Transverse colon (tissue), 4 donors: ENCODE measurements around the gene PDE3B. TPM values are rescaled to one million over a fixed set of nuclear protein-coding genes. Genes with fewer than 3 reads are reported as not detected.
"Not testable (repeated sequence)": the region's sequence is repeated elsewhere in the genome, so short reads cannot be mapped to it uniquely, and the experiment has no call there.

Experiments used
- DNase-seq: peaks from one replicate; pipeline ENCODE4 v3.0.0-alpha.2; 2019
- H3K27ac ChIP-seq, 4 donors: fragments of 200-600 bp; sonication (generic); 2 replicates each; pipeline ENCODE4 v1.5.1; 2016 to 2018; ENCODE audit warnings: inconsistent platforms in 4 of 4
- H3K27me3 ChIP-seq: fragments of 200-600 bp; sonication (generic); 2 replicates; pipeline ENCODE4 v1.5.1; 2017; ENCODE audit warnings: inconsistent platforms
- H3K36me3 ChIP-seq, 4 donors: fragments of 200-600 bp; sonication (generic); 2 replicates each; pipeline ENCODE4 v1.5.1; 2017 to 2019; ENCODE audit warnings: inconsistent platforms in 4 of 4
- H3K4me1 ChIP-seq, 4 donors: fragments of 200-600 bp; sonication (generic); 2 replicates each; pipeline ENCODE4 v1.5.1; 2017 to 2020; ENCODE audit warnings: inconsistent platforms in 4 of 4
- H3K4me3 ChIP-seq, 4 donors: fragments of 200-600 bp; sonication (generic); 1 replicate in 1 of 4; 2 replicates in 3 of 4; pipeline versions ENCODE4 v1.5.1 to v1.6.1; 2017 to 2019; ENCODE audit warnings: inconsistent platforms in 4 of 4
- H3K9me3 ChIP-seq, 2 donors: fragments of 200-600 bp; sonication (generic); 2 replicates each; pipeline ENCODE4 v1.5.1; 2017 to 2019; ENCODE audit warnings: inconsistent platforms in 2 of 2
- EP300 ChIP-seq: sonication (generic); formaldehyde crosslinking; IDR thresholded peaks from one replicate; pipeline ENCODE4 v1.6.1; 2017; ENCODE audit warnings: antibody characterized with exemption, low read depth
- POLR2A ChIP-seq: fragments of 450-650 bp; IDR thresholded peaks from one replicate; pipeline ENCODE4 v1.6.1; 2016; ENCODE audit warnings: antibody characterized with exemption, mild to moderate bottlenecking, moderate library complexity
- POLR2AphosphoS5 ChIP-seq, 3 donors: sonication (generic); formaldehyde crosslinking; IDR thresholded peaks; one replicate each; pipeline ENCODE4 v1.6.1; 2016; ENCODE audit warnings: antibody characterized with exemption in 3 of 3
- WGBS, 2 donors: methylation state at CpG; one replicate each; pipeline ENCODE4 v1.1.5; 2018; ENCODE audit warnings: low coverage in 1 of 2; 5-methylcytosine and 5-hydroxymethylcytosine counted together
- in situ Hi-C, 4 donors: fragments of 200-750 bp; cut with MboI; loops; one replicate each; pipeline versions ENCODE4 v1.15.0 to v1.15.1; 2017; ENCODE audit warnings: low sequenced_read_pairs in 3 of 4, low pct_ligation_motif_present in 1 of 4, low pct_unique_long_range_greater_than_20kb in 1 of 4
- intact Hi-C: fragments of 100-400 bp; cut with DNase I; formaldehyde crosslinking; loops from one replicate; pipeline ENCODE4 v1.15.1; 2023; ENCODE audit warnings: low total_unique reads
- total RNA-seq, 4 donors: library from RNA; depleted of rRNA; stranded (reverse); fragments of >200 nt; gene quantifications; one replicate each; pipeline ENCODE4 v1.1.0, GENCODE V29; 2016
- TF ChIP-seq, protein P1 (sequence below), 5 experiments: fragments of 200-600 bp in 3 of 5; fragments of 450-650 bp in 2 of 5; sonication (generic) in 3 of 5; IDR thresholded peaks; 1 replicate in 2 of 5; 2 replicates in 3 of 5; pipeline ENCODE4 v1.5.1; 2016 to 2017; ENCODE audit warnings: antibody characterized with exemption in 5 of 5, inconsistent platforms in 3 of 5, mild to moderate bottlenecking in 2 of 5, moderate library complexity in 1 of 5

Gene PDE3B
- total RNA-seq, 4 donors from 2014 or later = 48.1 to 91.1 (median 66.1) TPM

DNA sequence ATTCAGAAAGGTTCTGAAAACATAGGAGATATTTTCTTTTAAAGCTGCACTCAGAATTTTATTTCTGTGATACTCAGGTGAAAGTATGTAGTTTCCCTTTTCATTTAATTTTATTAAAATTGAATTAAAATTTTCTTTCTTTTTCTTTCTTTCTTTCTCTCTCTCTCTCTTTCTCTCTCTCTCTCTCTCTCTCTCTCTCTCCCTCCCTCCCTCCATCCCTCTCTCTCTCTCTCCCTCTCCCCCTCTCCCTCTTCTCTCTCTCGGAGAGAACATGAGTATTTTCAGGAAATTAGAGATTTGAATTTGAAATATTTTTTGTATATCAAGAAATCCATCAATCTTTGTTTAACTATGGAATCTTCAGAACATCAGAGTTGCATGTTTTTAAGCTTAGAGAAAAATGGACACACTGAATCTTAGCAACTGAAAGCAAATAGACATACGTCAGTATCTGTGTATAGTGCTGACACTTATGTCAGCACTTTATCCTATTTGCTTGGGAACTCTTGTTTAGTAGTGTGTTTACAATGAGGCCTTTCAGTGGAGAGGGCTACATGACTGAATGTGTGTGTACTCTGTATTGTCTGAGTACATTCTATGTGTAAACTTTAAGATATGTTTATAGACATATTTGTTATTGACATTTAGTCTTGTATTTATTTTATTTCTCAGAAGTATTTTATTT, 44.5 kb downstream of the PDE3B start:
- Histone ChIP-seq H3K4me3 (no peak overlapping the region), H3K27me3 (no peaks in the 10 kb centered on the region), H3K36me3 (no peaks in the 10 kb centered on the region), H3K27ac (no peak overlapping the region), H3K9me3 (peaks cover 3 to 6% of the 10 kb centered on the region in 2 donors), H3K4me1 (no peaks in the 10 kb centered on the region)
- in situ Hi-C loops = no loop called here
- WGBS, 2 donors = 71 to 75% methylated on average over 2 of the region's 2 CpGs
- intact Hi-C loops = no loop called here
- DNase-seq = no peak
- TF ChIP-seq, protein P1, sequence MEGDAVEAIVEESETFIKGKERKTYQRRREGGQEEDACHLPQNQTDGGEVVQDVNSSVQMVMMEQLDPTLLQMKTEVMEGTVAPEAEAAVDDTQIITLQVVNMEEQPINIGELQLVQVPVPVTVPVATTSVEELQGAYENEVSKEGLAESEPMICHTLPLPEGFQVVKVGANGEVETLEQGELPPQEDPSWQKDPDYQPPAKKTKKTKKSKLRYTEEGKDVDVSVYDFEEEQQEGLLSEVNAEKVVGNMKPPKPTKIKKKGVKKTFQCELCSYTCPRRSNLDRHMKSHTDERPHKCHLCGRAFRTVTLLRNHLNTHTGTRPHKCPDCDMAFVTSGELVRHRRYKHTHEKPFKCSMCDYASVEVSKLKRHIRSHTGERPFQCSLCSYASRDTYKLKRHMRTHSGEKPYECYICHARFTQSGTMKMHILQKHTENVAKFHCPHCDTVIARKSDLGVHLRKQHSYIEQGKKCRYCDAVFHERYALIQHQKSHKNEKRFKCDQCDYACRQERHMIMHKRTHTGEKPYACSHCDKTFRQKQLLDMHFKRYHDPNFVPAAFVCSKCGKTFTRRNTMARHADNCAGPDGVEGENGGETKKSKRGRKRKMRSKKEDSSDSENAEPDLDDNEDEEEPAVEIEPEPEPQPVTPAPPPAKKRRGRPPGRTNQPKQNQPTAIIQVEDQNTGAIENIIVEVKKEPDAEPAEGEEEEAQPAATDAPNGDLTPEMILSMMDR (IDR thresholded peaks at IDR 0.05) = no peak
- TF ChIP-seq POLR2A = no peak

DNA sequence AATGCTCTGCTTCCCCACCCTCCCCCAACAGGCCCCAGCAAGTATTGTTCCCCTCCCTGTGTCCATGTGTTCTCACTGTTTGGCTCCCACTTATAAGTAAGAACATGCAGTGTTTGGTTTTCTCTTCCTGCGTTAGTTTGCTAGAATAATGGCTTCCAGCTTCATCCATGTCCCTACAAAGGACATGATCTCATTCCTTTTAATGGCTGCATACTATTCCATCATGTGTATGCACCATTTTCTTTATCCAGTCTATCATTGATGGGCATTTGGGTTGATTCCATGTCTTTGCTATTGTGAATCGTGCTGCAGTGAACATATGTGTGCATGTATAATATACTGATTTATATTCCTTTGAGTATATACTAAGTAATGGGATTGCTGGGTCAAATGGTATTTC, 52.1 kb downstream of the PDE3B start:
- Histone ChIP-seq H3K4me1 (peaks cover 0 to 33% (median 9%) of the 10 kb centered on the region in 4 donors), H3K9me3 (peaks cover 14 to 15% of the 10 kb centered on the region in 2 donors)
- H3K36me3 ChIP-seq, H3K27me3 ChIP-seq, in situ Hi-C loops, DNase-seq, H3K27ac ChIP-seq, intact Hi-C loops, H3K4me3 ChIP-seq: not testable (repeated sequence)
- 80 to 100% methylated on average over 1 to 2 of the region's 2 CpGs for WGBS, 2 donors

DNA sequence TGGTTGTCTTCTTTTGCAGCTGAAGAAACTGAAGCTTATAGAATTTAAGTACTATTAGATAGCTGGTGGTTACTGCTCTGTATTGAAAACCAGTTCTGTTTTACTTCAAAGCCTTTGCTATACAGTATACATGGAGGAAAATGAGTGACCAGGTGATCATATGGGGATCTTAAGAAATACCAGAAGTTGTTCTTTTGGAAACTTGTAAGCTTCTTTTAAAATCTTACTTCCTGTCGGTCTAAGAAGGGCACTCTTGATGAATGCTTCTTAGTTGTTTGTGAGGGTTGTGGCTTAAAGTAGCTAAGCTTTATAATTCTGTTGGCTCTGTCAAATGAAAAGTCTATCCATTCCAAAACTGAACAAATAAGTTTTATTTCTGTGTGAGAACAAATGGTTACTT, 55.2 kb downstream of the PDE3B start:
- H3K4me3 ChIP-seq = no peak overlapping the region
- no peak for DNase-seq
- H3K4me1 ChIP-seq = peaks cover 0 to 43% (median 9%) of the 10 kb centered on the region in 4 donors
- H3K36me3 ChIP-seq = no peaks in the 10 kb centered on the region
- H3K27me3 ChIP-seq = no peaks in the 10 kb centered on the region
- in situ Hi-C loops = no loop called here
- WGBS, 2 donors = 57 to 60% methylated on average over 1 of the region's 1 CpG
- TF ChIP-seq POLR2A (no peak), POLR2AphosphoS5 (IDR thresholded peaks at IDR 0.05) (no peak), EP300 (no peak)
- intact Hi-C loops = no loop called here
- H3K9me3 ChIP-seq = peaks cover 10 to 12% of the 10 kb centered on the region in 2 donors
- no peak overlapping the region for H3K27ac ChIP-seq

DNA sequence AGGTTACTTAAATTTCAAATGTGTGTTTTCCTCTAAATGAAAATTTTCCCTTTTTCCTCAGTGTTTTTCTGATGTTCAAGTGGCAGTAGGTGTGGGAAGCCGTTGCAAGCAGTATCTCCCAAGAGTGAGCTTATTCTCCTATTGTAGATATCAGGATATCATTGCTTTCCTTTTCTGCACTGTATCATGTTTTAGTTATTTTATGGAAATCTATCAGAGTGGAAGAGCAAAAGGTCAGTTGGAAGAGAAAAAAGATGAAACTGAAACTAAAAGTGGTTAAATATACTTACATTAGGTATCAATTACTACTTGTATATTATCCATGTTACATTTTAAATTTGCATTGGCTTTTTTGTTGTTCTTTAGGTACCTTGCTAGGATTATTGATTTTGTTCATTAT, 57.0 kb downstream of the PDE3B start:
- TF ChIP-seq, protein P1 (IDR thresholded peaks at IDR 0.05) = no peak
- no peak for TF ChIP-seq EP300
- no peak for TF ChIP-seq POLR2A
- TF ChIP-seq POLR2AphosphoS5 (IDR thresholded peaks at IDR 0.05) = no peak
- in situ Hi-C loops (no loop called here), intact Hi-C loops (no loop called here)
- Histone ChIP-seq H3K4me1 (peaks cover 0 to 43% (median 9%) of the 10 kb centered on the region in 4 donors), H3K36me3 (no peaks in the 10 kb centered on the region), H3K27ac (no peak overlapping the region), H3K9me3 (peaks cover 15 to 16% of the 10 kb centered on the region in 2 donors), H3K4me3 (peak overlapping the region in 1 of 4 donors; percentile 18), H3K27me3 (no peaks in the 10 kb centered on the region)
- WGBS, 2 donors = 53 to 67% methylated on average over 1 of the region's 1 CpG
- DNase-seq = no peak

DNA sequence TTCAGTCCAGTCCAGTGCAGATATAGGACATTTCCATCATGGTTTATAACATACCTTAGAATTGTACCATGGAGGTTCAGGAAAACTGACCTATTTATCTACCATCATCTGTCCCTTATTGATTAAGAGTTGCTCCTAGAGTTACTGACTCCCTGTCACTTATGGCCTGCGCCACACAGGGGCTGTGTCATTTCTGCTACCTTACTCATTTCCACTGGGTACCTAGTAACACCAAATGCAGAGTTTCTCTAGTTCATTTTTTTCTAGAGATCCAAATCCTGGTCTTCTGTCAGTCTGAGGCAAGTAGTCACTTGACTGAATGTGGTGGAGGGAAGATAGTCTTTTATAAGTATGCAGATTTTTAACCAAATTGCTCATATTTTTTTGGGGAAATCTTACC, 59.2 kb downstream of the PDE3B start:
- Histone ChIP-seq H3K4me1 (peaks cover 0 to 34% (median 9%) of the 10 kb centered on the region in 4 donors), H3K4me3 (no peak overlapping the region), H3K9me3 (peaks cover 15 to 16% of the 10 kb centered on the region in 2 donors), H3K27ac (no peak overlapping the region), H3K27me3 (no peaks in the 10 kb centered on the region), H3K36me3 (no peaks in the 10 kb centered on the region)
- DNase-seq = no peak
- in situ Hi-C loops = no loop called here
- intact Hi-C loops = no loop called here
- 95% methylated on average over 1 of the region's 1 CpG; no CpG with 5 or more reads in 1 of the 2 donors for WGBS, 2 donors
- TF ChIP-seq POLR2AphosphoS5 (IDR thresholded peaks at IDR 0.05) = no peak
- no peak for TF ChIP-seq POLR2A
- TF ChIP-seq, protein P1 (IDR thresholded peaks at IDR 0.05) = no peak
- no peak for TF ChIP-seq EP300
